ENCODE measurements around the gene PHF19.

DNA sequence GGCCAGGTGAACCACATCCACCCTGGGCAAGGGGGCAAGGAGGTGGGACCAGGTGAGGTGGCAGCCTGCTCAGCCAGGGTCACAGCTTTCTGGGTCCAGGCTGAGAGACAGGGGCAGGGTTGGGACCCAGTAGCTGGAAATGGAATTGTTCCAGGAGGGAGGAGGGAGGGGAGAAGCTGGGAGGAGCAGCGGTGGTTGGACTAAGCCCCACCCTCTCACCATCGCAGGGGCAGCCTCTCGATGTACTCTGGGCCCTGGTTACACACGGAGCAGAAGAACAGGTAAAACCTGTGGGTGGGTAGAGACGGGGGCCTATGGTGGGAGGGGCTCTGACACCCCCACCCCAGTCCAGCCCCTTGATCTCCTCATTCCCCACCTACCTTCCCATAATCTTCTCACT is 11.2 kb downstream of the PHF19 start:
- TF ChIP-seq MEF2B (IDR thresholded peaks at IDR 0.05; ENCODE audit: partially characterized antibody, poor library complexity, severe bottlenecking) (no peak), RBBP5 (conservative IDR thresholded peaks at IDR 0.05) (no peak), CTCF (IDR thresholded peaks at IDR 0.05 in 2 of 3, conservative IDR thresholded peaks at IDR 0.05 in 1 of 3; ENCODE audit: control insufficient read depth in 2 of 3, extremely low read depth in 1 of 3, insufficient read depth in 1 of 3, low read depth in 3 of 3, low read length in 3 of 3) (no peak), ATF2 (IDR thresholded peaks at IDR 0.05; ENCODE audit: low read length) (no peak), ZNF384 (IDR thresholded peaks at IDR 0.05; ENCODE audit: borderline replicate concordance, low read depth, low read length) (no peak), SIN3A (IDR thresholded peaks at IDR 0.05; ENCODE audit: low read depth, low read length) (no peak), TAF1 (IDR thresholded peaks at IDR 0.05; ENCODE audit: borderline replicate concordance, low read depth, low read length) (no peak)
- TF ChIP-seq, protein P1, sequence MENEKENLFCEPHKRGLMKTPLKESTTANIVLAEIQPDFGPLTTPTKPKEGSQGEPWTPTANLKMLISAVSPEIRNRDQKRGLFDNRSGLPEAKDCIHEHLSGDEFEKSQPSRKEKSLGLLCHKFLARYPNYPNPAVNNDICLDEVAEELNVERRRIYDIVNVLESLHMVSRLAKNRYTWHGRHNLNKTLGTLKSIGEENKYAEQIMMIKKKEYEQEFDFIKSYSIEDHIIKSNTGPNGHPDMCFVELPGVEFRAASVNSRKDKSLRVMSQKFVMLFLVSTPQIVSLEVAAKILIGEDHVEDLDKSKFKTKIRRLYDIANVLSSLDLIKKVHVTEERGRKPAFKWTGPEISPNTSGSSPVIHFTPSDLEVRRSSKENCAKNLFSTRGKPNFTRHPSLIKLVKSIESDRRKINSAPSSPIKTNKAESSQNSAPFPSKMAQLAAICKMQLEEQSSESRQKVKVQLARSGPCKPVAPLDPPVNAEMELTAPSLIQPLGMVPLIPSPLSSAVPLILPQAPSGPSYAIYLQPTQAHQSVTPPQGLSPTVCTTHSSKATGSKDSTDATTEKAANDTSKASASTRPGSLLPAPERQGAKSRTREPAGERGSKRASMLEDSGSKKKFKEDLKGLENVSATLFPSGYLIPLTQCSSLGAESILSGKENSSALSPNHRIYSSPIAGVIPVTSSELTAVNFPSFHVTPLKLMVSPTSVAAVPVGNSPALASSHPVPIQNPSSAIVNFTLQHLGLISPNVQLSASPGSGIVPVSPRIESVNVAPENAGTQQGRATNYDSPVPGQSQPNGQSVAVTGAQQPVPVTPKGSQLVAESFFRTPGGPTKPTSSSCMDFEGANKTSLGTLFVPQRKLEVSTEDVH (IDR thresholded peaks at IDR 0.05; ENCODE audit: low read depth, partially characterized antibody), result no peak

All from GM12878 (cell line).